ENCODE data around the gene HTT-AS.
A peak's percentile ranks its signal among the peaks of the same experiment; 100 is the strongest.
"Not testable (repeated sequence)": the region's sequence is repeated elsewhere in the genome, so short reads cannot be mapped to it uniquely, and the experiment has no call there.

Gene HTT-AS

DNA sequence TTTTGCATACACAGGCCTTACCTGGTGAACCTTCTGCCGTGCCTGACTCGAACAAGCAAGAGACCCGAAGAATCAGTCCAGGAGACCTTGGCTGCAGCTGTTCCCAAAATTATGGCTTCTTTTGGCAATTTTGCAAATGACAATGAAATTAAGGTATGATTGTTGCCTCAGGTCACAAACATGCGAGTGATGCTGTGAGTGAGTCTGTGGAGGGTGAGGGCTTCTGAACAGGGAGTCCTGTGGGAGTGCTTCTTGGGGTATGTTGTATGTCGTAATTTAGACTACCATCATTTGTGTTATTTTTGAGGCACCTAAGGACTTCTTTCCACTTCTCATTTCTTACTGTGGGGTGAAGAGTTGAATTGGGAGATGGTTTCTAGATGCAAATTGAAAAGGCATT, 32.9 kb upstream of the HTT-AS start:
- H3K4me3 ChIP-seq, result no peak overlapping the region
- H3K36me3 ChIP-seq, result peaks cover 10 to 86% (median 19%) of the 10 kb centered on the region in 3 donors
- TF ChIP-seq CTCF (IDR thresholded peaks at IDR 0.05), result no peak
- no peaks in the 10 kb centered on the region for H3K9me3 ChIP-seq
- peaks cover 0 to 16% (median under 1%) of the 10 kb centered on the region in 4 donors for H3K4me1 ChIP-seq
- H3K27ac ChIP-seq, result peak overlapping the region in 1 of 2 donors; percentile 32
- DNase-seq, result no peak
- H3K27me3 ChIP-seq, result no peaks in the 10 kb centered on the region
- intact Hi-C loops (cut with DNase I; ENCODE audit: low total_unique reads), result loop anchor here (10.0 kb wide), 1 partner anchor 338 kb away; the partner anchor contains the start of gene HGFAC

DNA sequence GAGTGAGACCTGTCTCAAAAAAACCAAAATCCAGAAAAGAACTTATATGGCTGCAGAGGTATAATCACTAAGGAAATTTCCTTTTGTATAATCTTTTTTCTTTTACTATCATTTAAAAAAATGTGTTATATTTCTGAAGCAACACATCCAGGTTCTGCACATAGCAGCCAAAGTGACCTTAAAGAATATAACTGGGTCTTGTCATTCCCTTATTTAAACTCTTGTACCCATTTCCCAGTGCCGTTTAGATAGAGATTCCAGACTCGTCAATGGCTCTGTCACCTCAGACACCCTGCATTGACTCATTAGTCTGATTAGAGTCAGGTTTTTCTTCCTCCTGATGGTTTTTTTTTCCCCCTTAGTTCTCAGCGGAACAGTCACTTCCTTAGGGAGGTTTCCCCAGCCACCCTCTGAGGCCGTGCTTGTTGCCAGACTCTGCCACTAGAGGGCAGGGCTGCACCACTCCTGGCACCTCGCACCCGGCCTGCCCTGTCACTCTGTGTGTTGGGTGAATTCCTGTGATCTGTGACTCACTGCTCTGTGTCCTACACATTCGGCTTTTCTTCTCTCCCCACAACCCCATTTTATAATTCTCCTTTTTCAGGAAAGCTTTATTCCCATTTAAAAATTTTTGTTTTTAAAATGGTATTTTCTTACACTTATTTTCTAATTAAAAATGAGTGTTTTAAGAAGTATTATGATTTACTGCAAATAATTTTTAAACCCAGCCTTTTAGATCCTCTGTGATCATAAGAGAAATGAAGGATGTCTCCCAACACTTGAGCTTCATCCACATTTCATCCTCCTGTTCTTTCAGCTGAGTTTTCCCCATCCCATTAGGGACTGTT, 32.2 kb upstream of the HTT-AS start:
- Histone ChIP-seq H3K36me3 (peaks cover 9 to 86% (median 24%) of the 10 kb centered on the region in 3 donors), H3K27me3 (no peaks in the 10 kb centered on the region), H3K4me3 (no peak overlapping the region), H3K27ac (peak overlapping the region in 1 of 2 donors; percentile 32), H3K4me1 (peaks cover 0 to 12% (median under 1%) of the 10 kb centered on the region in 4 donors), H3K9me3 (no peaks in the 10 kb centered on the region)
- peak; percentile 94 to 98 for TF ChIP-seq CTCF (IDR thresholded peaks at IDR 0.05)
- intact Hi-C loops (cut with DNase I; ENCODE audit: low total_unique reads), result loop anchor here (10.0 kb wide), 1 partner anchor 338 kb away; the partner anchor contains the start of gene HGFAC
- DNase-seq, result peak; percentile 89 to 93

- no peaks in the 10 kb centered on the region for H3K9me3 ChIP-seq
- no peaks in the 10 kb centered on the region for H3K27me3 ChIP-seq
- no peak overlapping the region for H3K27ac ChIP-seq
- H3K4me3 ChIP-seq, result no peak overlapping the region
- no peak for TF ChIP-seq CTCF (IDR thresholded peaks at IDR 0.05)
- H3K4me1 ChIP-seq, result no peaks in the 10 kb centered on the region
- no peak for DNase-seq
- H3K36me3 ChIP-seq, result peaks cover 0 to 40% (median 29%) of the 10 kb centered on the region in 3 donors
- intact Hi-C loops (cut with DNase I; ENCODE audit: low total_unique reads), result no loop called here
Observed at GRCh38 chr4:3098346-3098745, 24.0 kb upstream of the HTT-AS start.

GRCh38 chr4:3096202-3096601, 21.9 kb upstream of the HTT-AS start:
- H3K27me3 ChIP-seq, result no peaks in the 10 kb centered on the region
- no peak overlapping the region for H3K4me3 ChIP-seq
- intact Hi-C loops (cut with DNase I; ENCODE audit: low total_unique reads), result no loop called here
- DNase-seq, result no peak
- H3K9me3 ChIP-seq, result no peaks in the 10 kb centered on the region
- H3K4me1 ChIP-seq, result no peaks in the 10 kb centered on the region
- no peak overlapping the region for H3K27ac ChIP-seq
- no peak for TF ChIP-seq CTCF (IDR thresholded peaks at IDR 0.05)
- H3K36me3 ChIP-seq, result peaks cover 0 to 38% (median 21%) of the 10 kb centered on the region in 3 donors

- H3K4me1 ChIP-seq; H3K4me3 ChIP-seq; DNase-seq; H3K9me3 ChIP-seq; H3K27ac ChIP-seq; H3K27me3 ChIP-seq; intact Hi-C loops (cut with DNase I; ENCODE audit: low total_unique reads): not testable (repeated sequence)
- peaks cover 0 to 28% (median 6%) of the 10 kb centered on the region in 3 donors for H3K36me3 ChIP-seq
Observed at GRCh38 chr4:3094701-3095100, 20.4 kb upstream of the HTT-AS start.

GRCh38 chr4:3091464-3091863, 17.1 kb upstream of the HTT-AS start:
- H3K4me1 ChIP-seq, result no peaks in the 10 kb centered on the region
- H3K36me3 ChIP-seq, result peaks cover 14 to 36% (median 16%) of the 10 kb centered on the region in 3 donors
- no peaks in the 10 kb centered on the region for H3K9me3 ChIP-seq
- H3K27me3 ChIP-seq, result no peaks in the 10 kb centered on the region
- no peak for TF ChIP-seq CTCF (IDR thresholded peaks at IDR 0.05)
- no peak overlapping the region for H3K4me3 ChIP-seq
- no peak overlapping the region for H3K27ac ChIP-seq
- DNase-seq, result no peak
- intact Hi-C loops (cut with DNase I; ENCODE audit: low total_unique reads), result no loop called here
